Measurements from ENCODE around the gene CSMD2. TPM values are rescaled to one million over a fixed set of nuclear protein-coding genes. Genes with fewer than 3 reads are reported as not detected.
"Not testable (repeated sequence)": the region's sequence is repeated elsewhere in the genome, so short reads cannot be mapped to it uniquely, and the experiment has no call there.

Gene CSMD2
- total RNA-seq, 2 experiments from 2014 or later, result not detected

GRCh38 chr1:34125721-34126380 lies 39.2 kb downstream of the CSMD2 start:
- DNase-seq, result no peak

GRCh38 chr1:34122080-34122932 lies 42.7 kb downstream of the CSMD2 start:
- CTCF ChIA-PET, result no interaction called here
- H3K27me3 Mint-ChIP-seq (ENCODE audit: low read depth), result peaks cover 10% of the 10 kb centered on the region
- H3K9me3 Mint-ChIP-seq, result peaks cover 1% of the 10 kb centered on the region
- H3K27ac Mint-ChIP-seq, result no peak overlapping the region
- no peak for DNase-seq
- H3K36me3 Mint-ChIP-seq (ENCODE audit: low read depth), result no peaks in the 10 kb centered on the region
- no peaks in the 10 kb centered on the region for H3K4me1 Mint-ChIP-seq (ENCODE audit: low read depth)
- no peak overlapping the region for H3K4me3 Mint-ChIP-seq
- intact Hi-C loops (cut with micrococcal nuclease), result no loop called here

More at GRCh38 chr1:34125721-34126380, 39.2 kb downstream of the CSMD2 start:
- no peaks in the 10 kb centered on the region for H3K36me3 Mint-ChIP-seq (ENCODE audit: low read depth)
- no peak overlapping the region for H3K4me3 Mint-ChIP-seq
- CTCF ChIA-PET, result no interaction called here
- peaks cover 11% of the 10 kb centered on the region for H3K27me3 Mint-ChIP-seq (ENCODE audit: low read depth)
- H3K4me1 Mint-ChIP-seq (ENCODE audit: low read depth), result no peaks in the 10 kb centered on the region
- intact Hi-C loops (cut with micrococcal nuclease), result no loop called here
- H3K27ac Mint-ChIP-seq, result no peak overlapping the region
- H3K9me3 Mint-ChIP-seq, result no peaks in the 10 kb centered on the region

GRCh38 chr1:34115233-34115632 lies 49.8 kb downstream of the CSMD2 start:
- H3K27me3 Mint-ChIP-seq (ENCODE audit: low read depth), result peaks cover 2% of the 10 kb centered on the region
- peaks cover 14% of the 10 kb centered on the region for H3K9me3 Mint-ChIP-seq
- no peak for DNase-seq
- CTCF ChIA-PET, result interaction anchor here (0.6 to 0.7 kb wide), 4 partner anchors 75 to 622 kb away, joined by 3 to 4 read pairs (median 4); no protein-coding TSS in a partner anchor
- H3K4me1 Mint-ChIP-seq (ENCODE audit: low read depth), result no peaks in the 10 kb centered on the region
- H3K36me3 Mint-ChIP-seq (ENCODE audit: low read depth), result peaks cover 1% of the 10 kb centered on the region
- no peak overlapping the region for H3K27ac Mint-ChIP-seq
- H3K4me3 Mint-ChIP-seq, result no peak overlapping the region
- intact Hi-C loops (cut with micrococcal nuclease), result no loop called here

- no peak overlapping the region for H3K4me3 Mint-ChIP-seq
- CTCF ChIA-PET, result no interaction called here
- peaks cover 14% of the 10 kb centered on the region for H3K9me3 Mint-ChIP-seq
- H3K36me3 Mint-ChIP-seq (ENCODE audit: low read depth), result peaks cover 1% of the 10 kb centered on the region
- no peaks in the 10 kb centered on the region for H3K4me1 Mint-ChIP-seq (ENCODE audit: low read depth)
- no peak overlapping the region for H3K27ac Mint-ChIP-seq
- DNase-seq, result no peak
- intact Hi-C loops (cut with micrococcal nuclease), result no loop called here
- peaks cover 8% of the 10 kb centered on the region for H3K27me3 Mint-ChIP-seq (ENCODE audit: low read depth)
Observed at GRCh38 chr1:34113887-34114286, 51.1 kb downstream of the CSMD2 start.

GRCh38 chr1:34113362-34113761 lies 51.7 kb downstream of the CSMD2 start:
- H3K27me3 Mint-ChIP-seq (ENCODE audit: low read depth), result peaks cover 11% of the 10 kb centered on the region
- CTCF ChIA-PET, result no interaction called here
- peaks cover 1% of the 10 kb centered on the region for H3K36me3 Mint-ChIP-seq (ENCODE audit: low read depth)
- H3K4me1 Mint-ChIP-seq (ENCODE audit: low read depth), result no peaks in the 10 kb centered on the region
- no peak overlapping the region for H3K27ac Mint-ChIP-seq
- H3K9me3 Mint-ChIP-seq, result peaks cover 13% of the 10 kb centered on the region
- intact Hi-C loops (cut with micrococcal nuclease), result no loop called here
- H3K4me3 Mint-ChIP-seq, result no peak overlapping the region
- no peak for DNase-seq

GRCh38 chr1:34108711-34109110 lies 56.3 kb downstream of the CSMD2 start:
- Mint-ChIP-seq H3K27me3 (ENCODE audit: low read depth) (peaks cover 30% of the 10 kb centered on the region), H3K4me3 (no peak overlapping the region), H3K9me3 (no peaks in the 10 kb centered on the region), H3K4me1 (ENCODE audit: low read depth) (no peaks in the 10 kb centered on the region), H3K27ac (no peak overlapping the region), H3K36me3 (ENCODE audit: low read depth) (no peaks in the 10 kb centered on the region)
- intact Hi-C loops (cut with micrococcal nuclease), result no loop called here
- DNase-seq, result no peak
- CTCF ChIA-PET, result no interaction called here

- H3K36me3 Mint-ChIP-seq (ENCODE audit: low read depth), result no peaks in the 10 kb centered on the region
- CTCF ChIA-PET, result no interaction called here
- no peak overlapping the region for H3K4me3 Mint-ChIP-seq
- H3K4me1 Mint-ChIP-seq (ENCODE audit: low read depth), result no peaks in the 10 kb centered on the region
- no peaks in the 10 kb centered on the region for H3K9me3 Mint-ChIP-seq
- peaks cover 30% of the 10 kb centered on the region for H3K27me3 Mint-ChIP-seq (ENCODE audit: low read depth)
- intact Hi-C loops (cut with micrococcal nuclease), result no loop called here
- DNase-seq, result no peak
- H3K27ac Mint-ChIP-seq, result no peak overlapping the region
Observed at GRCh38 chr1:34108269-34108668, 56.8 kb downstream of the CSMD2 start.

- H3K4me1 Mint-ChIP-seq (ENCODE audit: low read depth), result no peaks in the 10 kb centered on the region
- intact Hi-C loops (cut with micrococcal nuclease), result no loop called here
- peaks cover 20% of the 10 kb centered on the region for H3K27me3 Mint-ChIP-seq (ENCODE audit: low read depth)
- CTCF ChIA-PET, result no interaction called here
- DNase-seq, result no peak
- no peaks in the 10 kb centered on the region for H3K36me3 Mint-ChIP-seq (ENCODE audit: low read depth)
- H3K4me3 Mint-ChIP-seq, result no peak overlapping the region
- H3K27ac Mint-ChIP-seq, result no peak overlapping the region
- no peaks in the 10 kb centered on the region for H3K9me3 Mint-ChIP-seq
Observed at GRCh38 chr1:34101151-34101550, 63.9 kb downstream of the CSMD2 start.

- H3K27ac Mint-ChIP-seq, result no peak overlapping the region
- H3K4me3 Mint-ChIP-seq, result no peak overlapping the region
- no peaks in the 10 kb centered on the region for H3K9me3 Mint-ChIP-seq
- DNase-seq, result no peak
- H3K27me3 Mint-ChIP-seq (ENCODE audit: low read depth), result peaks cover 18% of the 10 kb centered on the region
- H3K4me1 Mint-ChIP-seq (ENCODE audit: low read depth), result no peaks in the 10 kb centered on the region
- intact Hi-C loops (cut with micrococcal nuclease), result no loop called here
- CTCF ChIA-PET, result no interaction called here
- H3K36me3 Mint-ChIP-seq (ENCODE audit: low read depth), result no peaks in the 10 kb centered on the region
Observed at GRCh38 chr1:34100332-34100731, 64.7 kb downstream of the CSMD2 start.

- H3K36me3 Mint-ChIP-seq (ENCODE audit: low read depth); DNase-seq; H3K4me1 Mint-ChIP-seq (ENCODE audit: low read depth); H3K4me3 Mint-ChIP-seq; H3K9me3 Mint-ChIP-seq; CTCF ChIA-PET; H3K27ac Mint-ChIP-seq; intact Hi-C loops (cut with micrococcal nuclease): not testable (repeated sequence)
- H3K27me3 Mint-ChIP-seq (ENCODE audit: low read depth), result peaks cover 10% of the 10 kb centered on the region
Observed at GRCh38 chr1:34092399-34092798, 72.6 kb downstream of the CSMD2 start.

- intact Hi-C loops (cut with micrococcal nuclease), result no loop called here
- Mint-ChIP-seq H3K4me1 (ENCODE audit: low read depth) (no peaks in the 10 kb centered on the region), H3K27me3 (ENCODE audit: low read depth) (peaks cover 10% of the 10 kb centered on the region), H3K9me3 (no peaks in the 10 kb centered on the region), H3K4me3 (no peak overlapping the region), H3K27ac (no peak overlapping the region), H3K36me3 (ENCODE audit: low read depth) (no peaks in the 10 kb centered on the region)
- DNase-seq, result no peak
- CTCF ChIA-PET, result no interaction called here
Observed at GRCh38 chr1:34089731-34090130, 75.3 kb downstream of the CSMD2 start.

GRCh38 chr1:34087986-34088385 lies 77.0 kb downstream of the CSMD2 start:
- H3K9me3 Mint-ChIP-seq, result no peaks in the 10 kb centered on the region
- CTCF ChIA-PET, result no interaction called here
- no peak for DNase-seq
- H3K27ac Mint-ChIP-seq, result no peak overlapping the region
- H3K4me1 Mint-ChIP-seq (ENCODE audit: low read depth), result no peaks in the 10 kb centered on the region
- H3K27me3 Mint-ChIP-seq (ENCODE audit: low read depth), result peaks cover 10% of the 10 kb centered on the region
- no peak overlapping the region for H3K4me3 Mint-ChIP-seq
- H3K36me3 Mint-ChIP-seq (ENCODE audit: low read depth), result no peaks in the 10 kb centered on the region
- intact Hi-C loops (cut with micrococcal nuclease), result no loop called here

GRCh38 chr1:34086561-34086960 lies 78.5 kb downstream of the CSMD2 start:
- H3K4me1 Mint-ChIP-seq (ENCODE audit: low read depth), result no peaks in the 10 kb centered on the region
- no peak overlapping the region for H3K27ac Mint-ChIP-seq
- no peak for DNase-seq
- intact Hi-C loops (cut with micrococcal nuclease), result no loop called here
- peaks cover 2% of the 10 kb centered on the region for H3K9me3 Mint-ChIP-seq
- H3K4me3 Mint-ChIP-seq, result no peak overlapping the region
- CTCF ChIA-PET, result no interaction called here
- H3K27me3 Mint-ChIP-seq (ENCODE audit: low read depth), result peaks cover 7% of the 10 kb centered on the region
- H3K36me3 Mint-ChIP-seq (ENCODE audit: low read depth), result no peaks in the 10 kb centered on the region
